K562 (cell line): ENCODE data around the gene CHST12.

Experiments used
- CBFB ChIP-seq: sonication (generic); formaldehyde crosslinking; IDR thresholded peaks from 2 replicates; pipeline ENCODE4 v1.4.0; 2020; ENCODE audit warnings: mild to moderate bottlenecking, missing genetic modification reagents
- CHD4 ChIP-seq: fragments of 200-600 bp; sonication (generic); IDR thresholded peaks from 3 replicates; pipeline ENCODE4 v1.6.1; 2012; ENCODE audit warnings: low read depth, mild to moderate bottlenecking, mixed read lengths, low read length, inconsistent platforms; ENCODE audit not compliant: insufficient read depth, insufficient replicate concordance, poor library complexity, severe bottlenecking
- MIER1 ChIP-seq: fragments of 450-650 bp; IDR thresholded peaks from 2 replicates; pipeline ENCODE4 v1.6.1; 2016; ENCODE audit warnings: antibody characterized with exemption, mild to moderate bottlenecking, low read depth
- REST ChIP-seq, 2 experiments: fragments of 450-650 bp; formaldehyde crosslinking in 1 of 2; IDR thresholded peaks; 2 replicates each; pipeline versions ENCODE4 v1.4.0 to v1.6.1; 2014 to 2020; ENCODE audit warnings: mild to moderate bottlenecking in 2 of 2, borderline replicate concordance in 1 of 2, low read depth in 1 of 2
- ZBTB1 ChIP-seq: sonication (generic); formaldehyde crosslinking; IDR thresholded peaks from 2 replicates; pipeline ENCODE4 v1.8.1; 2023; ENCODE audit warnings: missing genetic modification reagents, low read depth, mild to moderate bottlenecking, borderline replicate concordance
- TF ChIP-seq, protein P1 (sequence below), 3 experiments: IDR thresholded peaks in 2 of 3; conservative IDR thresholded peaks in 1 of 3; 2 replicates each; pipeline ENCODE4 v1.5.1; 2011 to 2012; ENCODE audit warnings: low read length in 3 of 3, mild to moderate bottlenecking in 3 of 3, control low read depth in 2 of 3, improper control_type of control experiment in 1 of 3, inconsistent platforms in 1 of 3, low read depth in 1 of 3, mixed read lengths in 1 of 3, moderate library complexity in 1 of 3; ENCODE audit not compliant: insufficient read depth in 2 of 3

GRCh38 chr7:2487586-2488271 lies 84.3 kb downstream of the CHST12 start:
- TF ChIP-seq, protein P1, sequence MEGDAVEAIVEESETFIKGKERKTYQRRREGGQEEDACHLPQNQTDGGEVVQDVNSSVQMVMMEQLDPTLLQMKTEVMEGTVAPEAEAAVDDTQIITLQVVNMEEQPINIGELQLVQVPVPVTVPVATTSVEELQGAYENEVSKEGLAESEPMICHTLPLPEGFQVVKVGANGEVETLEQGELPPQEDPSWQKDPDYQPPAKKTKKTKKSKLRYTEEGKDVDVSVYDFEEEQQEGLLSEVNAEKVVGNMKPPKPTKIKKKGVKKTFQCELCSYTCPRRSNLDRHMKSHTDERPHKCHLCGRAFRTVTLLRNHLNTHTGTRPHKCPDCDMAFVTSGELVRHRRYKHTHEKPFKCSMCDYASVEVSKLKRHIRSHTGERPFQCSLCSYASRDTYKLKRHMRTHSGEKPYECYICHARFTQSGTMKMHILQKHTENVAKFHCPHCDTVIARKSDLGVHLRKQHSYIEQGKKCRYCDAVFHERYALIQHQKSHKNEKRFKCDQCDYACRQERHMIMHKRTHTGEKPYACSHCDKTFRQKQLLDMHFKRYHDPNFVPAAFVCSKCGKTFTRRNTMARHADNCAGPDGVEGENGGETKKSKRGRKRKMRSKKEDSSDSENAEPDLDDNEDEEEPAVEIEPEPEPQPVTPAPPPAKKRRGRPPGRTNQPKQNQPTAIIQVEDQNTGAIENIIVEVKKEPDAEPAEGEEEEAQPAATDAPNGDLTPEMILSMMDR (IDR thresholded peaks at IDR 0.05 in 2 of 3, conservative IDR thresholded peaks at IDR 0.05 in 1 of 3; ENCODE audit: insufficient read depth in 2 of 3, low read depth in 1 of 3, low read length in 3 of 3): no peak
- TF ChIP-seq ZBTB1: no peak
- TF ChIP-seq MIER1: no peak
- TF ChIP-seq REST (IDR thresholded peaks at IDR 0.05; ENCODE audit: borderline replicate concordance): no peak
- no peak for TF ChIP-seq REST (CRISPR knock-in tag; IDR thresholded peaks at IDR 0.05; ENCODE audit: low read depth)
- no peak for TF ChIP-seq CHD4
- no peak for TF ChIP-seq CBFB
